GM18508 (cell line): ENCODE results near the gene ANOS1.
"Not testable (repeated sequence)": the region's sequence is repeated elsewhere in the genome, so short reads cannot be mapped to it uniquely, and the experiment has no call there.

Experiments used
- ATAC-seq: cut with Tn5 transposase; IDR thresholded peaks from one replicate; pipeline ENCODE4 v1.9.1; 2021; ENCODE audit warnings: moderate number of reproducible peaks; ENCODE audit not compliant: insufficient read depth, unreplicated experiment

The ANOS1 gene

GRCh38 chrX:8731559-8732395 is at the start of gene ANOS1:
Gene ANOS1, minus strand, starts transcription at chrX:8732137. Its CDS starts 101 bp downstream, at chrX:8732036.
- ATAC-seq = no peak

- no peak for ATAC-seq
These were observed 41.2 kb upstream of the ANOS1 start for GRCh38 chrX:8773117-8773516.

- no peak for ATAC-seq
These were observed 28.1 kb upstream of the ANOS1 start for GRCh38 chrX:8760021-8760420.

GRCh38 chrX:8758706-8759105 is 26.8 kb upstream of the ANOS1 start:
- ATAC-seq = not testable (repeated sequence)

- not testable (repeated sequence) for ATAC-seq
These were observed 25.9 kb upstream of the ANOS1 start for GRCh38 chrX:8757609-8758389.

GRCh38 chrX:8755813-8756212 is 23.9 kb upstream of the ANOS1 start:
- no peak for ATAC-seq

- ATAC-seq = no peak
These were observed 23.2 kb upstream of the ANOS1 start for GRCh38 chrX:8755116-8755515.

GRCh38 chrX:8749697-8750096 is 17.8 kb upstream of the ANOS1 start:
- no peak for ATAC-seq

GRCh38 chrX:8748855-8749254 is 16.9 kb upstream of the ANOS1 start:
- no peak for ATAC-seq

GRCh38 chrX:8743126-8743732 is 11.3 kb upstream of the ANOS1 start:
- ATAC-seq = no peak

GRCh38 chrX:8741981-8742380 is 10.0 kb upstream of the ANOS1 start:
- ATAC-seq = no peak

- no peak for ATAC-seq
These were observed 6.8 kb upstream of the ANOS1 start for GRCh38 chrX:8738588-8739189.

GRCh38 chrX:8737883-8738282 is 5.9 kb upstream of the ANOS1 start:
- ATAC-seq = no peak

GRCh38 chrX:8730812-8731558 is 952 bp downstream of the ANOS1 start:
- ATAC-seq = no peak

GRCh38 chrX:8729811-8730210 is 2.1 kb downstream of the ANOS1 start:
- no peak for ATAC-seq

- ATAC-seq = no peak
These were observed 2.9 kb downstream of the ANOS1 start for GRCh38 chrX:8728932-8729535.

- no peak for ATAC-seq
These were observed 5.8 kb downstream of the ANOS1 start for GRCh38 chrX:8726031-8726652.

GRCh38 chrX:8724300-8724699 is 7.6 kb downstream of the ANOS1 start:
- no peak for ATAC-seq

- ATAC-seq = no peak
These were observed 10.4 kb downstream of the ANOS1 start for GRCh38 chrX:8721536-8721935.
